Activated gamma-delta T cell treated with Interleukin-2 at 50 U/mL for 16 hours (primary cell): Measurements from ENCODE around the gene TMEM245.

Source experiments
- DNase-seq: peaks from one replicate; pipeline ENCODE4 v3.0.0-alpha.2; 2020

Gene TMEM245

GRCh38 chr9:109052416-109052815 is 67.3 kb downstream of the TMEM245 start:
- no peak for DNase-seq

- DNase-seq, result no peak
Observed at GRCh38 chr9:109051733-109052132, 68.0 kb downstream of the TMEM245 start.

DNA sequence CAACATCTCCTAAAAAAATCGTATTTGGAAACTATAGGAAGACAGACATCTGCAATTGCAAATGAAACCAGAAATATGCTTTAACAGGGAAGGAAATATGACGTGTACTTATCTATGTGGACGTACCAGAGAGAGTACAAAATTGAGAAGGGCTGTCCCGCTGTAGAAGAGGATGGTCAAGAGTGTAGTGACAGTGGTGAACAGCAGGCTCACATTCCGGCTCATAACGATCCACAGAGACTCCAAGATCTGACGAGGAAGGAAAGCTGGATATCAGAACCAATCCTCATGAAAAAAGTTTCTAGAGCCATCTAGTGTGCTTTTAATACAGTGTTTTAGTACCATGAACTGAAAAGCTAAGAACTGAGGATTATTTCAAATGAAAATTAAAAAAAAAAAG is 69.3 kb downstream of the TMEM245 start:
- DNase-seq, result no peak

DNA sequence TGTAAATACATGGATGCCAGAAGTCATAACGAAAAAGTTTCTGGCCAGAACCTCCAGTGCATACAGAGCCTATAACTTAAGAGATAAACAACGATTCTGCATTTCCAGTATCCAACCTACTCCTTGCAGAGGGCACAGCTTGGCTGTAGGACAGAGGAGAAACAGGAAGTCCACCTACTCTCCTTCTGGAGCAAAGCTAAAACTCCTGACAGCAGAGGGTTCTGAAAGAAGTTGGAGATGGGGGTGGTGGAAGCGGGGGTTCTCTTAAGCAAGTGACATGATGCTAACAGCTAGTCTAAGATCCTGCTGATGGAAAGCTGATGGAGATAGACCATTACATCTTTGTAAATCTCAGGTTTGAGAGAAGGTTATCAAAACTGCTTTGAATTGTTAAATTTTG is 70.9 kb downstream of the TMEM245 start:
- no peak for DNase-seq

DNA sequence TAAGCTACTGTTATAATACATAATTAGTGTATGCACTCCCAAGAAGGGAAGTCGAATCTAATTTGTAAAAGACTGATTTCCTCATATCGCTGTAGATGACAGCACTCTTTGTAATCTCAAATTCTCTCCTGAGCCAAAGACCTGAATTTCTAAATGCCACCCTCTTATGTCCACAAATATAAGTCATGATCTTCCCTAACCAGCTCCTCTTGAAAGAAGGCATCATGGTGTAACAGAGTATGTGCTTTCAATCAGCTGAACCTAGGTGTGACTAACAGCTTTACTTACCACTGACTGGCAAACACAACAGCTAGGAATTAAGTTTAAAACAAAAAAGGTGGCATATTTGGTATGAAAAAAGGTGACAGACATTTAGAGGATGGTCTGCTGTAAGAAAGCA is 72.5 kb downstream of the TMEM245 start:
- no peak for DNase-seq

DNA sequence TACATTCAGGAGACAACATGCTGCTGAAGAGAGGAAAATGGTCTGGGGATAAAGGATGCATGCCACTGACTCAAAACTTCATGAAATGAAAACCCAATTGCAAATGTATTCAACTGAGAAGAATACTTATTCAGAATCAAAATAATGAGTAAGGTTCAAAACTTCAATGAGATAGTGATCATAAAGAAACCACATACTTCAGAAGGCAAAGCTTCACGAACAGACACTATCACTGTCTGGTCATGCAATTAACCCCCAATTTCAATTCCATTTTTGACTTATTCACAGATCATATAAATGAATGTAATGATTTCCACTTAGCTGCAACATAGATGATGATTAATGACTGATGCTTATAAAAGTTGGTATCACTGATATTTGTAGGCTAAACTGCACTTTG is 73.4 kb downstream of the TMEM245 start:
- no peak for DNase-seq

DNA sequence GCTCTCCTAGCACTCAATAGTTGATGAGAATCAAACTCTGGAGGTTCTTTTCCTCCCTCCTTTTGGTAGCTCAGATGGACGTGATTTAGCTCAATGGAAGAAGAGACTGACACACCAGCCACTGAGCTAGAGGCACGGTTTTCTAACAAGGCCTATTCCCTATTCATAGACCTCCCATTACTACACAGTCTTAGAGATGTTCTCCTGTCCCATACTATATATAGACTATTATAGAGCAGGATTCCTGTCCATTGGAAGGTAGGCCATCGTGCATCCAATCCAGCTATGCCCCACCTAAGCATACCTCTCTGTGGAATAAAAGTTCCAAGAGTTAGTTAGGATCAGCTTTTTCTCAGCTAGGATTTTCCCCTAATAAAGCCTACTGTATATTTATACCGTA is 76.2 kb downstream of the TMEM245 start:
- no peak for DNase-seq

DNA sequence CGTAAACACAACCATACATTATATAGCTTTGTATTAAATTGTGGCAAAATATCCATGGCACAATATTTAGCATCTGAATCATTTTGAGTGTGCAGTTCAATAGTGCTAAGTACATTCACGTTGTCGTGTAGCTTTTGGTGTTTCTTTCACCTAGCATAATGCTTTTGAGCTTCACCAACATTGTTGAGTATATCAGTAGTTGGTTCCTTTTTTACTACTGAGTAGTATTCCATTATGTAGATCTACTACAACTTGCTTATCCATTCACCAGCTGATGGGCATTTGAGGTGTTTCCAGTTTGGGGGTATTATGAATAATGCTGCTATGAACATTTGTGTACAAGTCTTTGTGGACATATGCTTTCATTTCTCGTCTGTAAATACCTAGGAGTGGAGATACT is 79.2 kb downstream of the TMEM245 start:
- no peak for DNase-seq

DNA sequence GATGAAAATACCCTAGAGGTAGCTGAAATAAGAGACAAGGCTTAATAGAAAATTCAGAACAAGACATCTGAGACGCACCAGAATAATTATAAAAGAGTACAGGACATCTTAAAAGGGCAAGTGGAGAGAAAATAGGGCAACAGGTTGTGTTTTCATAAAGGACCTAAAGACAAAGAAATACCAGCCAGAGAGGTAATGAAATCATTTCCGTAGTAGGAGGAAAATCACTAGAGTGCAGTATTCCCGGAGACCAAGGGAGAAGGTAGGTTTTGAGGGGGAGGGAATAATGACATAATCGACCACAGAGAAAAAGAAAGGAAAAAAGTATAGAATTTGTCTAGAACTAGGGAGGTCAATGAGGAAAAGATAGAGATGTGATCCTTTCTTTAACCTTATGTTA is 80.2 kb downstream of the TMEM245 start:
- no peak for DNase-seq

DNA sequence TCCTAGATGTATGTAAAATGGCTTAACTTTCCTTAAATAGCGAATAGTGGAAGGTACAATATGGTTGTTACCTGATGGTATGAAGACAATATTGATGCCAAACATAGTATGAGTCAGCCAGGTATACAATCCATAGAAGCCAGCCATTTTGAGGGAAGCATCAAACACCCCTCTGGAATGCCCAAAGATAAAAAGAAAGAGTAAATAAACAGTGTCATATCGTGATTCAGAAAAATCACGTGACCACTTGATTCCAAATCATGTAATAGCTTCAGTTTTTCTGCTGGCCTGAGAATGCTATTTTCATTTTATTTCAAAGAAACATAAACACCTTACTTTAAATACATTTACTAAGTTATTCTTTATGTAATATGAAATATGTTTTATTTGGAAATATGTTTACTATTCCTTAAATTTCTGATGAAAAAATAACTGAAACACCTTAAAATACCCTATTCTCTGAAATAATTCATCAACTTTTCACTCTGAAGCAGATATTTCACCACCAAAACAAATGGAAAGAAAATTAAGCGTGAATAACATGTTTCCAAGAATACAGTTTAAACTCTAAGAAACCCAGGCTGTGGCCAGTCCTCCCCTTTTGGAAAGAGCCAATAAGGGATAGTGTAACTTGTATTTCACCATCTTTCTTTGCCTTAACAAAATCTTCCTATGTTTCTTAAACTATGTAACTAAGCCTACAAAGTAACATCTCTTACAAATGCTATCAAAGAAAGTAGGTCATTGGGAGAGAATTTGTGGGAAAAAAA is 81.6 kb downstream of the TMEM245 start:
- no peak for DNase-seq

GRCh38 chr9:109036744-109037680 is 82.7 kb downstream of the TMEM245 start:
- DNase-seq, result no peak

- no peak for DNase-seq
Observed at GRCh38 chr9:109035684-109036423, 83.9 kb downstream of the TMEM245 start.

GRCh38 chr9:109033941-109034700 is 85.6 kb downstream of the TMEM245 start:
- DNase-seq, result no peak

GRCh38 chr9:109031241-109031640 is 88.5 kb downstream of the TMEM245 start:
- no peak for DNase-seq

GRCh38 chr9:109030426-109030825 is 89.3 kb downstream of the TMEM245 start:
- DNase-seq, result no peak

GRCh38 chr9:109028457-109028856 is 91.3 kb downstream of the TMEM245 start:
- no peak for DNase-seq

- DNase-seq, result no peak
Observed at GRCh38 chr9:109027176-109027575, 92.6 kb downstream of the TMEM245 start.

DNA sequence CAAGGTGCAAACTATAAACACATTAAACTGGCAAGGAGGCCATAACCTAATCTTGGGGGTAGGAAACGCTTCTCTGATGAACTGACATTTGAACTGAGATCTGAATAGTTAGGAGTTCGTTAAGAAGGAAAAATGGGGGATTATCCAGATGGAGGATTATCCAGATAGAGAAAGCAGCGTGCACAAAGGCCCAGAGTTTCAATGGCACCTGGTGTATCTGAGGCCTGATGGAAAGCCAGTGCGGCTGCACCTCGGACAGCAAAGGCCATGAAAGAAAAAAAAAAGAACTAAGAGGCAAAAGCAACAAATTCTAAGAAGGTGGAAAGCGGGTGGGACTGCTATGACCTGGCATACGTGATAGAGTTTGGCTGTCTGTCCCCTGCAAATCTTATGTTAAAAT is 93.4 kb downstream of the TMEM245 start:
- no peak for DNase-seq

GRCh38 chr9:109022873-109023272 is 96.9 kb downstream of the TMEM245 start:
- no peak for DNase-seq

DNA sequence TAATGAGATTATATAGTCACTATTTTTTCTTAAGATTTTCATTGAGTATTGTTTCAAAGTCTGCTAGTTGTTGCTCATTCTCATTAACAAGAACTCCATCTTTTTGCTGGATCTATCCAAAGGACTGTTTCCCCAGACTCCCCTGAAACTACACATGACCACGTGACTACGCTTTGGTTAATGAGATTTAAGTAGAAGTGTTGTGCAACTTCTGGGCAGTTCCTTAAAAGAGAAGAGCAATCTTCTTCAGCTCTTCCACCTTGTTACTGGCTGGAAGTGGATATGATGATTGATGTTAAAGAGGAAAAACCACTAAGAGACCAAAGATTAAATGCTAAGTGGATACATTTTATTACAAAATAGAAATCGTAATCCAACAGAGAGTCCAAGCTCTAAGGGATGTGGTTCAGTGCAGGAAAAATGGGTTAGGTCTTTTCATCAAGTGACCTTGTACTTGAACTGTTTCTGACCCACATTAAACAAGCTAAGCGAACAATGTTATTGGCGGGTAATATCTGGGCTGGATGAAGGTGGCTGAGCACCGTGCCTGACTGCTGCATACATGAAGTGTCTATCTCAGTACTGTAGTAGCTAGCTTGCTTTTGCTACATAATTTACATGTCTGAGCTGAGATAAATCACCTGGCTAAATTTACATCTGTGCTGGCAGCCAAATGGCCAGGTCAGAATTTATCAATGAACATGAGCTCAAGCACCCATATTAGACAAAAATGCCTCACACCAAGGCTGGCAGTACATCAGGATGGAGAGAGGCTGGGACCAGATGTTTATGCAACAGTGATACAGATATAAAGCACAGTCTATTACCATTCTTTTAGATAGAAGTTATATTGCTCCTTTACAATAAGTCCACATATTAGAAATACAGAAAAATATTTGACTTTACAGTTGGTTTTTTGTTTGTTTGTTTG is 98.9 kb downstream of the TMEM245 start:
- no peak for DNase-seq

GRCh38 chr9:109020113-109020512 is 99.6 kb downstream of the TMEM245 start:
- DNase-seq, result no peak
